Activated CD4-positive, alpha-beta T cell treated with anti-CD3 and anti-CD28 coated beads, Interleukin-2, amount 50 U/mL, for 16 hours (primary cell): ENCODE measurements around the gene PPM1N.
A peak's percentile ranks its signal among the peaks of the same experiment; 100 is the strongest.

ENCODE experiments used
- DNase-seq: peaks from one replicate; pipeline ENCODE4 v3.0.0-alpha.2; 2020

The PPM1N gene

GRCh38 chr19:45498411-45499195 lies at the start of gene PPM1N:
PPM1N (plus strand) TSS chr19:45498443; CDS start chr19:45498473, 30 bp downstream.
- peak; percentile 67 for DNase-seq

- DNase-seq: no peak
Measured at GRCh38 chr19:45448887-45449299, 49.4 kb upstream of the PPM1N start.

GRCh38 chr19:45450012-45450333 lies 48.3 kb upstream of the PPM1N start:
- peak; percentile 67 for DNase-seq

GRCh38 chr19:45451131-45451849 lies 47.0 kb upstream of the PPM1N start:
- peak; percentile 67 for DNase-seq

- DNase-seq: no peak
Measured at GRCh38 chr19:45451850-45452387, 46.3 kb upstream of the PPM1N start.

- peak; percentile 45 for DNase-seq
Measured at GRCh38 chr19:45455707-45456499, 42.3 kb upstream of the PPM1N start.

- no peak for DNase-seq
Measured at GRCh38 chr19:45456500-45456815, 41.8 kb upstream of the PPM1N start.

- DNase-seq: no peak
Measured at GRCh38 chr19:45457776-45458175, 40.5 kb upstream of the PPM1N start.

- DNase-seq: no peak
Measured at GRCh38 chr19:45460807-45461347, 37.4 kb upstream of the PPM1N start.

- DNase-seq: no peak
Measured at GRCh38 chr19:45462174-45462573, 36.1 kb upstream of the PPM1N start.

- no peak for DNase-seq
Measured at GRCh38 chr19:45463241-45463640, 35.0 kb upstream of the PPM1N start.

- no peak for DNase-seq
Measured at GRCh38 chr19:45464274-45464673, 34.0 kb upstream of the PPM1N start.

- no peak for DNase-seq
Measured at GRCh38 chr19:45464852-45465441, 33.3 kb upstream of the PPM1N start.

- DNase-seq: no peak
Measured at GRCh38 chr19:45467115-45467455, 31.2 kb upstream of the PPM1N start.

GRCh38 chr19:45467456-45468158 lies 30.6 kb upstream of the PPM1N start, which contains the start of gene FOSB:
FOSB (plus strand) TSS chr19:45467996; CDS start chr19:45468587, 591 bp downstream.
- DNase-seq: peak; percentile 96

- DNase-seq: peak; percentile 23
Measured at GRCh38 chr19:45468159-45468651, 30.0 kb upstream of the PPM1N start.

- no peak for DNase-seq
Measured at GRCh38 chr19:45468803-45469131, 29.5 kb upstream of the PPM1N start.

- DNase-seq: peak; percentile 97
Measured at GRCh38 chr19:45469132-45469944, 28.9 kb upstream of the PPM1N start.

- DNase-seq: no peak
Measured at GRCh38 chr19:45469945-45470761, 28.1 kb upstream of the PPM1N start.

GRCh38 chr19:45470762-45471081 lies 27.5 kb upstream of the PPM1N start:
- no peak for DNase-seq
